Measurements from ENCODE around the gene COP1. TPM values are rescaled to one million over a fixed set of nuclear protein-coding genes. Genes with fewer than 3 reads are reported as not detected.

The COP1 gene
- total and polyA plus RNA-seq, 4 experiments from 2014 or later = 38.4 to 45.1 (median 44.1) TPM

DNA sequence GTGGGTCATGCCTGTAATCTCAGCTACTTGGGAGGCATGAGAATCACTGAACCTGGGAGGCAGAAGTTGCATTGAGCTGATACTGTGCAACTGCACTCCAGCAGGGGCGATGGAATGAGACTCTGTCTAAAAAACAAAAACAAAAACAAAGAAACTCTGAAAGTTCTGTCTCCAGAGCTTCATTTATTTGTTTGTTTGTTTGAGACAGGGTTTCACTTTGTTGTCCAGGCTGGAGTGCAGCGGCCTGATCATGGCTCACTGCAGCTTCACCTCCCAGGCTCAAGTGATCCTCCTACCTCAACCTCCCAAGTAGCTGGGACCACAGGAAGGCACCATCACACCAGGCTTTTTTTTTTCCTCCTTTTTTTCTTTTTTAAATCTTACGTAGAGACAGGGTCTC lies 271.9 kb downstream of the COP1 start:
- Mint-ChIP-seq H3K9me3 (peaks cover 2 to 35% (median 20%) of the 10 kb centered on the region in 8 donors), H3K27ac (no peak overlapping the region), H3K27me3 (no peaks in the 10 kb centered on the region), H3K4me1 (no peaks in the 10 kb centered on the region), H3K4me3 (no peak overlapping the region), H3K36me3 (peaks cover 54 to 70% of the 10 kb centered on the region in 2 donors)
- ChIA-PET POLR2A (ENCODE audit: partially characterized antibody) (no interaction called here), CTCF (ENCODE audit: partially characterized antibody) (no interaction called here)
- intact Hi-C loops (cut with micrococcal nuclease) = no loop called here
- Histone ChIP-seq H3K4me1 (ENCODE audit: insufficient read depth, low read length) (no peaks in the 10 kb centered on the region), H3K9me3 (ENCODE audit: control insufficient read depth in 1 of 2, low read length in 2 of 2) (no peaks in the 10 kb centered on the region), H3K36me3 (ENCODE audit: insufficient read depth, low read length) (no peaks in the 10 kb centered on the region), H3K27ac (ENCODE audit: low read depth, low read length) (no peak overlapping the region), H3K27me3 (ENCODE audit: insufficient read depth, low read length) (no peaks in the 10 kb centered on the region), H3K4me3 (ENCODE audit: low read length in 2 of 2) (no peak overlapping the region)
- DNase-seq = no peak

DNA sequence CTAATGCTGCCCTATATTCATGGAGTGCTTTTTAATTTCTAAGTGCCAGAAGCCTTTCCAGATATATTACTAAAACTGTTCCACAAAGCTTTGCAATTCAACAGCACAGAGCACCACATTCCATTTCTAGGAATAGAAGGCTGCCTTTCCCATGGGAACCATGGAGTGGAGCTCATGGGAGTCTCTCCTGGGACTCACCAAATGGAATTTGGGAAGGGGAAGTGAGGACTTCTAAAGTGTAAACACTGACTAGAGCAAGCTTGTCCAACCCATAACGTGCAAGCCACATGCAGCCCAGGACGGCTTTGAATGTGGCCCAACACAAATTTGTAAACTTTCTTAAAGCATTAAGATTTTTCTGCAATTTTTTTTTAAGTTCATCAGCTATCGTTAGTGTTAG lies 273.3 kb downstream of the COP1 start:
- Histone ChIP-seq H3K4me3 (ENCODE audit: low read length in 2 of 2) (no peak overlapping the region), H3K36me3 (ENCODE audit: insufficient read depth, low read length) (no peaks in the 10 kb centered on the region), H3K27ac (ENCODE audit: low read depth, low read length) (no peak overlapping the region), H3K4me1 (ENCODE audit: insufficient read depth, low read length) (no peaks in the 10 kb centered on the region), H3K27me3 (ENCODE audit: insufficient read depth, low read length) (no peaks in the 10 kb centered on the region), H3K9me3 (ENCODE audit: control insufficient read depth in 1 of 2, low read length in 2 of 2) (no peaks in the 10 kb centered on the region)
- no peak overlapping the region for H3K4me3 Mint-ChIP-seq
- H3K9me3 Mint-ChIP-seq = peaks cover 0 to 46% (median 29%) of the 10 kb centered on the region in 8 donors
- POLR2A ChIA-PET (ENCODE audit: partially characterized antibody) = no interaction called here
- H3K27me3 Mint-ChIP-seq = no peaks in the 10 kb centered on the region
- peaks cover 46 to 62% of the 10 kb centered on the region in 2 donors for H3K36me3 Mint-ChIP-seq
- H3K27ac Mint-ChIP-seq = no peak overlapping the region
- CTCF ChIA-PET (ENCODE audit: partially characterized antibody) = no interaction called here
- intact Hi-C loops (cut with micrococcal nuclease) = no loop called here
- H3K4me1 Mint-ChIP-seq = no peaks in the 10 kb centered on the region
- no peak for DNase-seq

DNA sequence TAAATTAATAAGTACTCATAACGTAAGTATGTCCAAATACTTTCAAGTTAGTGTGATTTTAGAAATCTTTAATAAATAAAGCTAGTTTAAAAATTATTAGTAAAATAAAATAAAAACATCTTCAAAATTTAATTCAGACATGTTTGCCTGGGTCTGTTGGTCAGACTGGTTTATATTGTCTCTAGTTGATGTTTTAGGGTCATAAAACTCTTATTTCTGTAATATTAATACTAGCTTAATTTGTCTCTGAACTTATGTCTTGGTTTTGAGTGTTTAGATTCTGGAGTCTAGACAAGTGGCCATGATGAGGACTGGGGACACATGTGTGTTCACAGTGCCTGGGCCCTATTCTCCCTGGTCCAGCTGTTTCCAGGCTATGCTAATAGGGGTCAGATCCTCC lies 279.1 kb downstream of the COP1 start:
- Mint-ChIP-seq H3K4me3 (no peak overlapping the region), H3K9me3 (peaks cover 0 to 68% (median 47%) of the 10 kb centered on the region in 8 donors), H3K27ac (no peak overlapping the region), H3K27me3 (no peaks in the 10 kb centered on the region), H3K4me1 (no peaks in the 10 kb centered on the region), H3K36me3 (peaks cover 32 to 60% of the 10 kb centered on the region in 2 donors)
- Histone ChIP-seq H3K27me3 (ENCODE audit: insufficient read depth, low read length) (no peaks in the 10 kb centered on the region), H3K27ac (ENCODE audit: low read depth, low read length) (no peak overlapping the region), H3K4me1 (ENCODE audit: insufficient read depth, low read length) (no peaks in the 10 kb centered on the region), H3K4me3 (ENCODE audit: low read length in 2 of 2) (no peak overlapping the region), H3K36me3 (ENCODE audit: insufficient read depth, low read length) (no peaks in the 10 kb centered on the region), H3K9me3 (ENCODE audit: control insufficient read depth in 1 of 2, low read length in 2 of 2) (no peaks in the 10 kb centered on the region)
- ChIA-PET POLR2A (ENCODE audit: partially characterized antibody) (no interaction called here), CTCF (ENCODE audit: partially characterized antibody) (interaction anchor here (0.9 kb wide), 1 partner anchor 25 kb away, joined by 3 read pairs; no protein-coding TSS in a partner anchor)
- intact Hi-C loops (cut with micrococcal nuclease) = no loop called here
- no peak for DNase-seq

DNA sequence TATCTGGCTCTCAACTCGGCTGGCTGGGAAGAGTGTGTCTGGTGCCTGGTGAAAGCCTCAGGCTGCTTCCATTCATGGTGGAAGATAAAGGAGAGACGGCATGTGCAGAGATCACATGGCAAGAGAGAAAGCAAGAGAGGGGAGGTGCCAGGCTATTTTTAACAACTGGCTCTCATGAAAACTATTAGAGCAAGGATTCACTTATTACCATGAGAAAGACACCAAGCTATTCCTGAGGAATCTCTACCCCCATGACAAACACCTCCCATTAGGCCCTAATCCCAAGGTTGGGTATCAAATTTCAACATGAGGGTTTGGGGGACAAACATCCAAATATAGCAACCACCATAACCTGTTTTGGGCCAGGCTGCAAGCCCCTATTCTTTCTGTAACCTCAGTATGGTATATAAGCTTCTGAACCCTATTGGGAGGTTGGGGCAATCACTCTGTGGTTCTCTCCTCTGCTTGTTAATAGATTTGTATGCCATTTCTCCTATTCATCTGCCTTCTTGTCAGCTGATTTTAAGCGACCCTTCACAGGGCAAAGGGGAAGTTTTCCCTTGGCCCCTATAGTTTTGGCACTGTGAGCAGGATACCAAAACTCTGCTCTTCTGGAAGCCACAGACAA lies 284.7 kb downstream of the COP1 start:
- ChIA-PET POLR2A (ENCODE audit: partially characterized antibody) (no interaction called here), CTCF (ENCODE audit: partially characterized antibody) (no interaction called here)
- Histone ChIP-seq H3K9me3 (ENCODE audit: control insufficient read depth in 1 of 2, low read length in 2 of 2) (no peaks in the 10 kb centered on the region), H3K27ac (ENCODE audit: low read depth, low read length) (no peak overlapping the region), H3K36me3 (ENCODE audit: insufficient read depth, low read length) (no peaks in the 10 kb centered on the region), H3K27me3 (ENCODE audit: insufficient read depth, low read length) (no peaks in the 10 kb centered on the region), H3K4me3 (ENCODE audit: low read length in 2 of 2) (no peak overlapping the region), H3K4me1 (ENCODE audit: insufficient read depth, low read length) (no peaks in the 10 kb centered on the region)
- intact Hi-C loops (cut with micrococcal nuclease) = no loop called here
- Mint-ChIP-seq H3K9me3 (peaks cover 3 to 30% (median 21%) of the 10 kb centered on the region in 8 donors), H3K4me1 (no peaks in the 10 kb centered on the region), H3K4me3 (peak overlapping the region in 1 of 8 donors; percentile 11), H3K27ac (no peak overlapping the region), H3K36me3 (peaks cover 40 to 64% of the 10 kb centered on the region in 2 donors), H3K27me3 (no peaks in the 10 kb centered on the region)
- DNase-seq = no peak

DNA sequence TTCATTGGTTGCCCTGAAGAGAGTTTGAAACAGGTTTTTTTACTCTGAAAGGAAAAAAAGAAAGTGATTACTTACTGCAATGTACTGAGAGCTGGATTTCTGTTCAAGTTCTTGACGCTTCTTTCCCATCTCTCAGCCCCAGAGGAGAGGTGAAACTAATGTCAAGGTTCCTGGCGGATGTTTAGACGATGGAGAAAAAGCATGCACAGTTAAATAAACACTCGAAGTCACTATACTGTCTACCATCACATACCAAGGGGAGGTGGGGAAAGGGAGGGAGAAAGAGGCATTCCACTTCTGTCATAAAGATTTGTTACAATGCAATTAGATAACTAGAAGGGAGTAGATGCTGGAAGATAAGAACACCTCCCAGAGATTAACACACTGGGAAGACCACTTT lies 286.7 kb downstream of the COP1 start:
- no peak for DNase-seq
- intact Hi-C loops (cut with micrococcal nuclease) = no loop called here
- H3K4me3 Mint-ChIP-seq = no peak overlapping the region
- no peaks in the 10 kb centered on the region for H3K27me3 Mint-ChIP-seq
- no peaks in the 10 kb centered on the region for H3K4me1 Mint-ChIP-seq
- peaks cover 44 to 54% of the 10 kb centered on the region in 2 donors for H3K36me3 Mint-ChIP-seq
- Histone ChIP-seq H3K36me3 (ENCODE audit: insufficient read depth, low read length) (no peaks in the 10 kb centered on the region), H3K4me1 (ENCODE audit: insufficient read depth, low read length) (no peaks in the 10 kb centered on the region), H3K9me3 (ENCODE audit: control insufficient read depth in 1 of 2, low read length in 2 of 2) (no peaks in the 10 kb centered on the region), H3K27me3 (ENCODE audit: insufficient read depth, low read length) (no peaks in the 10 kb centered on the region), H3K4me3 (ENCODE audit: low read length in 2 of 2) (no peak overlapping the region), H3K27ac (ENCODE audit: low read depth, low read length) (no peak overlapping the region)
- CTCF ChIA-PET (ENCODE audit: partially characterized antibody) = no interaction called here
- no peak overlapping the region for H3K27ac Mint-ChIP-seq
- peaks cover 3 to 25% (median 17%) of the 10 kb centered on the region in 8 donors for H3K9me3 Mint-ChIP-seq
- POLR2A ChIA-PET (ENCODE audit: partially characterized antibody) = no interaction called here

DNA sequence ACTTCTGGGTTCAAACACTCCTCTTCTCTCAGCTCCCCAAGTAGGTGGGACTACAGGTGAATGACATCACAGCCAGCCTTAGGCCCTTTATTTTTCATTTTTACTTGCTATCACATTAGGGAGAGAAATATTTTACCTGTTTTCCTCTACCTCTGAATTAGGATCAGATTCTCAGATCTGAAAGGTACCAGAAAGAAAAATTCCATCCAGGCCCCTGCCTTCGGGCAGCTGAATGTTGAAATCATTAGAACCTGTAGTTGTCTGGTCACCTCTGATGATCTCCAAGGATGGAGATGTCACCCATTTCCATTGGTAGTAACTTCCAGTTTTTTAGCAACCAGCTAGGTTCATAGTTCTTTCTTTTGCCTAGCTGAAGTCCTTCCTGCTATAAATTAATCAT lies 288.1 kb downstream of the COP1 start:
- no peak overlapping the region for H3K27ac Mint-ChIP-seq
- DNase-seq = no peak
- Histone ChIP-seq H3K27me3 (ENCODE audit: insufficient read depth, low read length) (no peaks in the 10 kb centered on the region), H3K9me3 (ENCODE audit: control insufficient read depth in 1 of 2, low read length in 2 of 2) (peaks cover 0 to 3% of the 10 kb centered on the region in 2 donors), H3K4me3 (ENCODE audit: low read length in 2 of 2) (no peak overlapping the region), H3K27ac (ENCODE audit: low read depth, low read length) (no peak overlapping the region), H3K4me1 (ENCODE audit: insufficient read depth, low read length) (no peaks in the 10 kb centered on the region), H3K36me3 (ENCODE audit: insufficient read depth, low read length) (no peaks in the 10 kb centered on the region)
- intact Hi-C loops (cut with micrococcal nuclease) = no loop called here
- ChIA-PET POLR2A (ENCODE audit: partially characterized antibody) (no interaction called here), CTCF (ENCODE audit: partially characterized antibody) (no interaction called here)
- H3K27me3 Mint-ChIP-seq = no peaks in the 10 kb centered on the region
- no peak overlapping the region for H3K4me3 Mint-ChIP-seq
- H3K4me1 Mint-ChIP-seq = no peaks in the 10 kb centered on the region
- H3K36me3 Mint-ChIP-seq = peaks cover 42 to 50% of the 10 kb centered on the region in 2 donors
- H3K9me3 Mint-ChIP-seq = peaks cover 5 to 33% (median 18%) of the 10 kb centered on the region in 8 donors

DNA sequence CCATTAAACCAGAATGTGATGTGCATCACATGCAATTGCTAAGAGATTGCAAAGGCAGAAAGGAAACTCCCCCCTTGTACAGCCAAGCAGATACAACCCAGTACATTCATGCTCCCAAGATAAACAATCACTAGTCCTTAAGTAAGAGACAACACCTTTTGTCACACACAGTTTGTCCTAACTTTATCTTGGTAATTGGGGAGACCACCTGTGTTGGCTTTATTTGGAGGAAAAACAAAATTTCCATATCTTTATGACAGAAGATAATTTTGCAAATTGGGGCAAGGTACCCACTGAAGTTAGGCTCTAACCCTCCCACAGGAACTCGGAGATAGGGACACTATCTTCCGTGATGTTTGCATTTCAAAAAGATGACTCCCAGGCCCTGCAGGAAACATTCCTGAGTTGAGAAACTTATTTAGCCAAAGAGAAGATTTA lies 288.7 kb downstream of the COP1 start:
- intact Hi-C loops (cut with micrococcal nuclease) = no loop called here
- H3K27ac ChIP-seq (ENCODE audit: low read depth, low read length) = no peak overlapping the region
- H3K9me3 Mint-ChIP-seq = peaks cover 5 to 38% (median 24%) of the 10 kb centered on the region in 8 donors
- no peak overlapping the region for H3K4me3 ChIP-seq (ENCODE audit: low read length in 2 of 2)
- H3K36me3 ChIP-seq (ENCODE audit: insufficient read depth, low read length) = no peaks in the 10 kb centered on the region
- POLR2A ChIA-PET (ENCODE audit: partially characterized antibody) = no interaction called here
- H3K4me1 Mint-ChIP-seq = no peaks in the 10 kb centered on the region
- H3K9me3 ChIP-seq (ENCODE audit: control insufficient read depth in 1 of 2, low read length in 2 of 2) = peaks cover 0 to 4% of the 10 kb centered on the region in 2 donors
- H3K27ac Mint-ChIP-seq = no peak overlapping the region
- no peaks in the 10 kb centered on the region for H3K4me1 ChIP-seq (ENCODE audit: insufficient read depth, low read length)
- H3K36me3 Mint-ChIP-seq = peaks cover 45 to 49% of the 10 kb centered on the region in 2 donors
- H3K27me3 ChIP-seq (ENCODE audit: insufficient read depth, low read length) = no peaks in the 10 kb centered on the region
- DNase-seq = no peak
- no peaks in the 10 kb centered on the region for H3K27me3 Mint-ChIP-seq
- CTCF ChIA-PET (ENCODE audit: partially characterized antibody) = no interaction called here
- H3K4me3 Mint-ChIP-seq = no peak overlapping the region
